ENCODE results near the gene VAPA.
"Not testable (repeated sequence)": the region's sequence is repeated elsewhere in the genome, so short reads cannot be mapped to it uniquely, and the experiment has no call there.

VAPA gene

DNA sequence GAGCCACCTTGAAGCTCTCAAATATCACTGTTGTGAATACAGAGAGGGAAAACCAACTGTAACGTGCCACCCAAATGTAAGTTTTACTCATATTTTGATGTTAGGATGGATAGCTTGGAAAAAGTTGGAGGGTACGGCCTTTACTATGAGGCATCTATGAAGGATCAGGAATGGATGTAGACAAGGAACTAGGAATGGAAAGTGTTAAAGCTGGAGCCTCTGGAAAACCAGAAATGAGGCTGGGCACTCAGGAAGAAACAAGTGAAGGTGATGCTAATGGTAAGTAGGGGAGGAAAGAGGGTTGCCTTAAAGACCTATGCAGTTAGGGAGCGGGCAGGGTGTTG is 27.8 kb upstream of the VAPA start:
- TF ChIP-seq, protein P1, sequence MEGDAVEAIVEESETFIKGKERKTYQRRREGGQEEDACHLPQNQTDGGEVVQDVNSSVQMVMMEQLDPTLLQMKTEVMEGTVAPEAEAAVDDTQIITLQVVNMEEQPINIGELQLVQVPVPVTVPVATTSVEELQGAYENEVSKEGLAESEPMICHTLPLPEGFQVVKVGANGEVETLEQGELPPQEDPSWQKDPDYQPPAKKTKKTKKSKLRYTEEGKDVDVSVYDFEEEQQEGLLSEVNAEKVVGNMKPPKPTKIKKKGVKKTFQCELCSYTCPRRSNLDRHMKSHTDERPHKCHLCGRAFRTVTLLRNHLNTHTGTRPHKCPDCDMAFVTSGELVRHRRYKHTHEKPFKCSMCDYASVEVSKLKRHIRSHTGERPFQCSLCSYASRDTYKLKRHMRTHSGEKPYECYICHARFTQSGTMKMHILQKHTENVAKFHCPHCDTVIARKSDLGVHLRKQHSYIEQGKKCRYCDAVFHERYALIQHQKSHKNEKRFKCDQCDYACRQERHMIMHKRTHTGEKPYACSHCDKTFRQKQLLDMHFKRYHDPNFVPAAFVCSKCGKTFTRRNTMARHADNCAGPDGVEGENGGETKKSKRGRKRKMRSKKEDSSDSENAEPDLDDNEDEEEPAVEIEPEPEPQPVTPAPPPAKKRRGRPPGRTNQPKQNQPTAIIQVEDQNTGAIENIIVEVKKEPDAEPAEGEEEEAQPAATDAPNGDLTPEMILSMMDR (conservative IDR thresholded peaks at IDR 0.05; ENCODE audit: low read depth, low read length), result no peak
- H3K4me3 ChIP-seq (ENCODE audit: low read depth, low read length), result no peak overlapping the region
- DNase-seq (ENCODE audit: low read depth), result no peak

- TF ChIP-seq, protein P1 (conservative IDR thresholded peaks at IDR 0.05; ENCODE audit: low read depth, low read length), result no peak
- H3K4me3 ChIP-seq (ENCODE audit: low read depth, low read length), result no peak overlapping the region
- no peak for DNase-seq (ENCODE audit: low read depth)
Measured at GRCh38 chr18:9887992-9888391, 25.8 kb upstream of the VAPA start.

DNA sequence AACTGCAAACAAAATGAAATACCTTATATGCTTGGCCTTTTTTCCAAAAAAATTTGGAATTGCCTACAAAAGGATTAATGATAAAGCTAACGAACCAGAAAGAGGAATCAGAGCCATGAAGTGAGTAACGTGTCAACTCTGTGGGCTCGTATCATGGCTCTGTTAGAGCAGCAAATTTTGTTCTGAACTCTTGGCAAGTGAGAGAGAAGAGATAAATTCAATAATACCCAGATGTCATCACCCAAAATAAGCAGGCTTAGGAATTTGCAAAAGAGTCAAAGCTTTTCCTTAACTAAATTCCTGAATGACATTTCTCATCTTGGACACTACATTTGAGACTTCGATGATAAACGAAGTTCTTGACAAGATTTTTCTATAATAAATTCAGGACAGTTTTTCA is 23.6 kb upstream of the VAPA start:
- no peak for DNase-seq (ENCODE audit: low read depth)
- TF ChIP-seq, protein P1 (conservative IDR thresholded peaks at IDR 0.05; ENCODE audit: low read depth, low read length), result no peak
- no peak overlapping the region for H3K4me3 ChIP-seq (ENCODE audit: low read depth, low read length)

- no peak for DNase-seq (ENCODE audit: low read depth)
- TF ChIP-seq, protein P1 (conservative IDR thresholded peaks at IDR 0.05; ENCODE audit: low read depth, low read length), result no peak
Measured at GRCh38 chr18:9890957-9891356, 22.9 kb upstream of the VAPA start.

DNA sequence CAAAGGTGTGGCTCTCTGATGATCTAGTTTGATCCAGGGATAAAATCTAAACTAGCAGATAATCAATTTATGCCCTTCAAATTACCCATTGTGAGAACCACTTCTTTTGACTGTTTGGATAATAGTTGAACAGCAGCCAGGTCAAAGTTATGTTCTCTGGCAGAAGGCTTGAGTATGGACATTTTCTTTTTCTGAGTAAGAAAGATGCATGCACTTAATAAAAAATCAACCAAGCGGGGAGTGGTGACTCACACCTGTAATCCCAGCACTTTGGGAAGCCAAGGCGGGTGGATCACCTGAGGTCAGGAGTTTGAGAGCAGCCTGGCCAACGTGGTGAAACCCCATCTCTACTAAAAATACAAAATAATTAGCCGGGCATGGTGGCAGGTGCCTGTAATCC is 22.3 kb upstream of the VAPA start:
- DNase-seq (ENCODE audit: low read depth), result peak; percentile 40

More at GRCh38 chr18:9890957-9891356, 22.9 kb upstream of the VAPA start:
- no peak overlapping the region for H3K4me3 ChIP-seq (ENCODE audit: low read depth, low read length)

GRCh38 chr18:9894454-9895068 is 19.3 kb upstream of the VAPA start:
- TF ChIP-seq, protein P1 (conservative IDR thresholded peaks at IDR 0.05; ENCODE audit: low read depth, low read length), result no peak
- no peak for DNase-seq (ENCODE audit: low read depth)
- no peak overlapping the region for H3K4me3 ChIP-seq (ENCODE audit: low read depth, low read length)

More for the DNA sequence above, 22.3 kb upstream of the VAPA start:
- not testable (repeated sequence) for H3K4me3 ChIP-seq (ENCODE audit: low read depth, low read length)

- TF ChIP-seq, protein P1 (conservative IDR thresholded peaks at IDR 0.05; ENCODE audit: low read depth, low read length), result no peak
- no peak overlapping the region for H3K4me3 ChIP-seq (ENCODE audit: low read depth, low read length)
- no peak for DNase-seq (ENCODE audit: low read depth)
Measured at GRCh38 chr18:9897129-9897528, 16.7 kb upstream of the VAPA start.

- H3K4me3 ChIP-seq (ENCODE audit: low read depth, low read length); DNase-seq (ENCODE audit: low read depth): not testable (repeated sequence)
Measured at GRCh38 chr18:9897787-9898291, 16.0 kb upstream of the VAPA start.

All from choroid plexus epithelial cell (primary cell).